NB4 (cell line): Measurements from ENCODE around the gene C2orf76.

ENCODE experiments used
- DNase-seq: peaks from one replicate; pipeline ENCODE4 v3.0.0; 2010; ENCODE audit warnings: low read depth
- H3K4me3 ChIP-seq: one replicate; pipeline ENCODE4 v1.5.1; 2011; ENCODE audit warnings: mild to moderate bottlenecking, low read depth, low read length, moderate library complexity
- CTCF ChIP-seq: IDR thresholded peaks from one replicate; pipeline ENCODE4 v1.5.1; 2012; ENCODE audit warnings: low read depth, low read length
- MAX ChIP-seq: IDR thresholded peaks from 2 replicates; pipeline ENCODE4 v1.6.1; 2011; ENCODE audit warnings: low read depth, low read length
- MYC ChIP-seq: IDR thresholded peaks from 2 replicates; pipeline ENCODE4 v1.6.1; 2011; ENCODE audit warnings: low read depth, low read length
- POLR2A ChIP-seq: IDR thresholded peaks from 2 replicates; pipeline ENCODE4 v1.6.1; 2011; ENCODE audit warnings: mild to moderate bottlenecking; ENCODE audit not compliant: insufficient read length; ENCODE audit errors: extremely low read depth

The C2orf76 gene

GRCh38 chr2:119389615-119390306, 23.1 kb upstream of the C2orf76 start:
- no peak for TF ChIP-seq POLR2A
- no peak for TF ChIP-seq MYC
- TF ChIP-seq CTCF = no peak
- no peak for TF ChIP-seq MAX
- peak; percentile 70 for DNase-seq
- no peak overlapping the region for H3K4me3 ChIP-seq

GRCh38 chr2:119387381-119388129, 20.9 kb upstream of the C2orf76 start:
- peak; percentile 94 for DNase-seq
- peak overlapping the region; percentile 23 for H3K4me3 ChIP-seq
- TF ChIP-seq MAX = peak; percentile 58; the same call in 1 of the 2 replicates
- TF ChIP-seq POLR2A = no peak
- TF ChIP-seq CTCF = peak; percentile 48
- TF ChIP-seq MYC = peak; percentile 61

- TF ChIP-seq POLR2A (no peak), CTCF (no peak), MAX (no peak), MYC (no peak)
- no peak for DNase-seq
Measured at GRCh38 chr2:119385466-119385865, 18.8 kb upstream of the C2orf76 start.

GRCh38 chr2:119384971-119385370, 18.3 kb upstream of the C2orf76 start:
- H3K4me3 ChIP-seq = no peak overlapping the region
- TF ChIP-seq MAX (no peak), CTCF (no peak), POLR2A (no peak), MYC (no peak)
- no peak for DNase-seq

More at GRCh38 chr2:119385466-119385865, 18.8 kb upstream of the C2orf76 start:
- H3K4me3 ChIP-seq = no peak overlapping the region

- H3K4me3 ChIP-seq = no peak overlapping the region
- TF ChIP-seq MYC = no peak
- no peak for TF ChIP-seq MAX
- TF ChIP-seq POLR2A = no peak
- TF ChIP-seq CTCF = no peak
- DNase-seq = no peak
Measured at GRCh38 chr2:119383410-119384140, 16.9 kb upstream of the C2orf76 start.
